ENCODE data around the gene MIPOL1. TPM values are rescaled to one million over a fixed set of nuclear protein-coding genes. Genes with fewer than 3 reads are reported as not detected.

The MIPOL1 gene
- total and polyA plus RNA-seq, 2 of the 13 experiments (the other 11 are each of a cell fraction or from before 2014, with no cell fraction given), result 8.6 to 34.2 TPM

GRCh38 chr14:37594238-37594970, 396.7 kb downstream of the MIPOL1 start (continued):
- TF ChIP-seq, protein P1, sequence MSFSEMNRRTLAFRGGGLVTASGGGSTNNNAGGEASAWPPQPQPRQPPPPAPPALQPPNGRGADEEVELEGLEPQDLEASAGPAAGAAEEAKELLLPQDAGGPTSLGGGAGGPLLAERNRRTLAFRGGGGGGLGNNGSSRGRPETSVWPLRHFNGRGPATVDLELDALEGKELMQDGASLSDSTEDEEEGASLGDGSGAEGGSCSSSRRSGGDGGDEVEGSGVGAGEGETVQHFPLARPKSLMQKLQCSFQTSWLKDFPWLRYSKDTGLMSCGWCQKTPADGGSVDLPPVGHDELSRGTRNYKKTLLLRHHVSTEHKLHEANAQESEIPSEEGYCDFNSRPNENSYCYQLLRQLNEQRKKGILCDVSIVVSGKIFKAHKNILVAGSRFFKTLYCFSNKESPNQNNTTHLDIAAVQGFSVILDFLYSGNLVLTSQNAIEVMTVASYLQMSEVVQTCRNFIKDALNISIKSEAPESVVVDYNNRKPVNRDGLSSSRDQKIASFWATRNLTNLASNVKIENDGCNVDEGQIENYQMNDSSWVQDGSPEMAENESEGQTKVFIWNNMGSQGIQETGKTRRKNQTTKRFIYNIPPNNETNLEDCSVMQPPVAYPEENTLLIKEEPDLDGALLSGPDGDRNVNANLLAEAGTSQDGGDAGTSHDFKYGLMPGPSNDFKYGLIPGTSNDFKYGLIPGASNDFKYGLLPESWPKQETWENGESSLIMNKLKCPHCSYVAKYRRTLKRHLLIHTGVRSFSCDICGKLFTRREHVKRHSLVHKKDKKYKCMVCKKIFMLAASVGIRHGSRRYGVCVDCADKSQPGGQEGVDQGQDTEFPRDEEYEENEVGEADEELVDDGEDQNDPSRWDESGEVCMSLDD (CRISPR knock-in tag; IDR thresholded peaks at IDR 0.05; ENCODE audit: borderline replicate concordance), result peak; percentile 25; the same call in 1 of the 2 replicates
- TF ChIP-seq SP4 (CRISPR knock-in tag; IDR thresholded peaks at IDR 0.05), result no peak
- TF ChIP-seq ZNF33B (CRISPR knock-in tag; IDR thresholded peaks at IDR 0.05), result 0 out of 2 replicates have a peak, but pooled peaks have one; percentile 81
- TF ChIP-seq RBM22 (optimal IDR thresholded peaks at IDR 0.05; ENCODE audit: low read length), result peak; percentile 81
- TF ChIP-seq ELF1 (CRISPR knock-in tag; IDR thresholded peaks at IDR 0.05), result peak; percentile 37; the same call in 1 of the 2 replicates
- peak; percentile 82 for TF ChIP-seq SNAPC4 (CRISPR knock-in tag; IDR thresholded peaks at IDR 0.05)
- no peak for TF ChIP-seq ZNF614 (CRISPR knock-in tag; IDR thresholded peaks at IDR 0.05; ENCODE audit: borderline replicate concordance)
- no peak for TF ChIP-seq TBL1XR1 (IDR thresholded peaks at IDR 0.05; ENCODE audit: borderline replicate concordance, low read length, partially characterized antibody)
- TF ChIP-seq, protein P2, sequence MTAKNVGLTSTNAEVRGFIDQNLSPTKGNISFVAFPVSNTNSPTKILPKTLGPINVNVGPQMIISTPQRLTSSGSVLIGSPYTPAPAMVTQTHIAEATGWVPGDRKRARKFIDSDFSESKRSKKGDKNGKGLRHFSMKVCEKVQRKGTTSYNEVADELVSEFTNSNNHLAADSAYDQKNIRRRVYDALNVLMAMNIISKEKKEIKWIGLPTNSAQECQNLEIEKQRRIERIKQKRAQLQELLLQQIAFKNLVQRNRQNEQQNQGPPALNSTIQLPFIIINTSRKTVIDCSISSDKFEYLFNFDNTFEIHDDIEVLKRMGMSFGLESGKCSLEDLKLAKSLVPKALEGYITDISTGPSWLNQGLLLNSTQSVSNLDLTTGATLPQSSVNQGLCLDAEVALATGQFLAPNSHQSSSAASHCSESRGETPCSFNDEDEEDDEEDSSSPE (CRISPR knock-in tag; IDR thresholded peaks at IDR 0.05), result peak; percentile 57; the same call in 1 of the 2 replicates
- peak; percentile 87; the same call in 1 of the 2 replicates for TF ChIP-seq ZNF816 (CRISPR knock-in tag; IDR thresholded peaks at IDR 0.05; ENCODE audit: borderline replicate concordance)
- 0 out of 2 replicates have a peak, but pooled peaks have one; percentile 62 for TF ChIP-seq ARHGAP35 (CRISPR knock-in tag; IDR thresholded peaks at IDR 0.05; ENCODE audit: borderline replicate concordance)
- peak; percentile 52 for TF ChIP-seq ATF2 (CRISPR knock-in tag; IDR thresholded peaks at IDR 0.05)
- TF ChIP-seq MIER3 (CRISPR knock-in tag; IDR thresholded peaks at IDR 0.05; ENCODE audit: borderline replicate concordance), result no peak; the same call in 1 of the 2 replicates
- peak; percentile 63 for TF ChIP-seq ZNF281 (CRISPR knock-in tag; IDR thresholded peaks at IDR 0.05; ENCODE audit: borderline replicate concordance)
